Aorta (tissue), 5 donors: Measurements from ENCODE around the gene SVEP1. TPM values are rescaled to one million over a fixed set of nuclear protein-coding genes. Genes with fewer than 3 reads are reported as not detected.

Experiments
- ATAC-seq: fragments of 200-7000 bp; cut with Tn5 transposase; one replicate; pipeline ENCODE4 v1.9.1; 2022; ENCODE audit warnings: moderate library complexity; ENCODE audit not compliant: low FRiP score
- DNase-seq, 2 donors: peaks; one replicate each; pipeline ENCODE4 v3.0.0-alpha.2; 2020
- H3K27ac ChIP-seq, 2 donors: one replicate each; pipeline ENCODE4 v1.5.1; 2013; ENCODE audit warnings: low read length in 2 of 2, mild to moderate bottlenecking in 2 of 2, moderate library complexity in 2 of 2, control low read depth in 1 of 2, inconsistent platforms in 1 of 2, low read depth in 1 of 2
- H3K27me3 ChIP-seq, 2 donors: one replicate each; pipeline ENCODE4 v1.6.1; 2013; ENCODE audit warnings: control low read depth in 1 of 2, low read length in 1 of 2, mild to moderate bottlenecking in 1 of 2, moderate library complexity in 1 of 2; ENCODE audit not compliant: insufficient read depth in 2 of 2, control insufficient read depth in 1 of 2
- H3K36me3 ChIP-seq, 2 donors: one replicate each; pipeline ENCODE4 v1.6.1; 2013; ENCODE audit warnings: control low read depth in 1 of 2, low read length in 1 of 2, mild to moderate bottlenecking in 1 of 2; ENCODE audit not compliant: insufficient read depth in 2 of 2, control insufficient read depth in 1 of 2
- H3K4me1 ChIP-seq, 2 donors: one replicate each; pipeline ENCODE4 v1.6.1; 2013; ENCODE audit warnings: low read length in 2 of 2, control low read depth in 1 of 2, mild to moderate bottlenecking in 1 of 2, moderate library complexity in 1 of 2; ENCODE audit not compliant: insufficient read depth in 2 of 2, control insufficient read depth in 1 of 2
- H3K4me3 ChIP-seq, 2 donors: one replicate each; pipeline ENCODE4 v1.5.1; 2013; ENCODE audit warnings: low read length in 2 of 2, control low read depth in 1 of 2, mild to moderate bottlenecking in 1 of 2
- H3K9me3 ChIP-seq: one replicate; pipeline ENCODE4 v1.6.1; 2013; ENCODE audit warnings: mild to moderate bottlenecking, low read length; ENCODE audit not compliant: control insufficient read depth
- WGBS, 2 donors: extraction: QIAGEN DNeasy Blood & Tissue Kit; methylation state at CpG; one replicate each; pipeline ENCODE4 v1.1.7; 2013; 5-methylcytosine and 5-hydroxymethylcytosine counted together
- intact Hi-C, 2 donors: fragments of 100-400 bp; cut with DNase I; formaldehyde crosslinking; loops; one replicate each; pipeline versions ENCODE4 v1.14.2 to v1.15.0; 2022
- polyA plus RNA-seq, 2 donors: library from polyadenylated mRNA; stranded (reverse); fragments of 200-250 nt; gene quantifications; one replicate each; pipeline ENCODE4 v1.2.3, GENCODE V29; 2013
- total RNA-seq, 2 donors: library from RNA; stranded (reverse); fragmentation: NEBNext Ultra II Directional; extraction: Animal tissue kit (Norgen Biotek cat#: 25700); gene quantifications; one replicate each; pipeline ENCODE4 v1.2.1, GENCODE V29; 2021
- donor health status: healthy with polysubstance abuse.
- donor health status: Bipolar disorder and iron deficiency.
- donor health status: DM: no; HTN: no; CAD: no.
- donor health status: DM: no; HTN: no; CAD: no.
- donor health status: DM: yes; HTN: yes; CAD: no.

Gene SVEP1
- total and polyA plus RNA-seq, 4 donors = 0.63 to 120 (median 38.4) TPM

DNA sequence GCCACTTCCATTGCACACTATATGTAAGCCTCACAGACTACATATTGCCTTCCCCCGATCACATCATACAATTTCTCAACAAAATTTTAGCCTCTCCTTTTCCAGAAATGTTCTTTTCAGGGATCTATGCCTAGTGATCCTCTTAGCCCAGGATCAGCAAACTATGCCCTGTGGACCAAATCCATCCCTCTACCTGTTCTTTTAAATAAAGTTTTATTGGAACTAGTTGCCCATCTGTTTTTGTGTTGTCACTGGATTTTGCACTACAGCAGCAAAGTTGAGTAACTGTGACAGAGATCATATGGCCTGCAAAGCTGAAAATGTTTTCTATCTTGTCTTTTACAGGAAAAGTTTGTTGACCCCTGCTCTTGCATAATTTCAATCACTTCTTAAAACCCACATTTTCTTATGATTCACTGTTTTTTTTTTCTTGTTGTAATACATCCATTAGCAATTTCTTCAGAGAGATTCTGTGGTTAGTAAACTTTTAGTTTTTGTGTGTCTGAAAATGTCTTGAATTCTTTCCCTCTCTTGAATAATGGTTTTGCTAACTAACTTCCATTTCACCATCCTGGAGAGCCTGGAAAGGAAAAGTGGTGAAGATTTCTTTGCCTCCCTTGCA, 248.9 kb downstream of the SVEP1 start:
- Histone ChIP-seq H3K9me3 (peaks cover 2% of the 10 kb centered on the region), H3K4me1 (no peaks in the 10 kb centered on the region), H3K36me3 (no peaks in the 10 kb centered on the region), H3K27ac (no peak overlapping the region), H3K4me3 (no peak overlapping the region), H3K27me3 (no peaks in the 10 kb centered on the region)
- 94 to 95% methylated on average over 1 of the region's 1 CpG for whole genome bisulfite sequencing, 2 donors
- ATAC-seq (no peak), DNase-seq (no peak)
- intact Hi-C loops = no loop called here

DNA sequence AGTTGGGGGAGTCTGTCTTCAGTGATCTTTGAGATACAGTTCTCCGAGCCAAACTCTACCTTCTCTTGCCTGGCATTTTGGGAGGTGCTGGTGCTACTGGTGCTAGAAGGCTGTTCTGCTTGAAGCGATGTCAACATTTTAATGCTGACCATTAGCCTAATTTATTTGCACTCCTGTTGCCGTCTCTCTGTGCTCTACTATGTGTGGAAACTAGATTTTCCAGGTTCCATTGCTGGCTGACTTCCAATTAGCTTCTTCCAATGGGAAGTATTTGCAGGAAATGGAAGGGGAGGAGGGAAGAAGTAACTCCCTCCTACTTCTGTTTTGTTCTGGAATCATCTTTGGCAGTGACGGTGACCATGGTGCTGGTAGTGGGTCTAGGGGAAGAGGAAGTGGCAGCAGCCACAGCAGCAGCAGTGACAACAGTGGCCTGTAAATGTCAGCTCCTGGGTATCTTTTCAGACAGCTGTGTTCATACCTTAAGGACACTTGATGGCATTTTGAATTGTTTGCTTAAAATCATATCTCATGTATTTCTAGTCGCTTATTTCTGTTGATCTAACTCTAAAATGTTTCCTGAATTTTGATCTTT, 249.8 kb downstream of the SVEP1 start:
- Histone ChIP-seq H3K27me3 (no peaks in the 10 kb centered on the region), H3K4me3 (no peak overlapping the region), H3K36me3 (no peaks in the 10 kb centered on the region), H3K9me3 (peaks cover 2% of the 10 kb centered on the region), H3K4me1 (no peaks in the 10 kb centered on the region), H3K27ac (no peak overlapping the region)
- ATAC-seq (no peak), DNase-seq (no peak)
- intact Hi-C loops = no loop called here
- 67 to 69% methylated on average over 5 of the region's 5 CpGs for WGBS, 2 donors

DNA sequence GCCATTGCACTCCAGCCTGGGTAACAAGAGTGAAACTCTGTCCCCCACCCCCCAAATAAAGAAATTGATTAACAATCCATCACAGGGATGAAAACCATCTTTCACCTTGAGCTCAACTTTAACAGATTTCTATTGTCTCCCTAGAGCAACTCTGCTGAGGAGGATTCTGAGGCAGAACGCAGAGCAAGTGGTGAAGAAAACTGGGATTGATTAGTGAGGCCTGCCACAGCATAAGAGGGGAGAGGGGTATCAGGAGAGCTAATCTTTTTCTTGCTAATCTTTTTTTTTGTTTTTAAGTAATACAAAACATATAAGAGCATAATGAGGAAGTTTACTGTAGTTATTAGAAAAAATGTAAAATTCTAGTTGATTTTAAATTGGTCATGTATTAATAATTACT, 250.8 kb downstream of the SVEP1 start:
- 79 to 89% methylated on average over 1 of the region's 1 CpG for WGBS, 2 donors
- intact Hi-C loops = no loop called here
- H3K27ac ChIP-seq = no peak overlapping the region
- DNase-seq (no peak), ATAC-seq (no peak)
- H3K4me3 ChIP-seq = no peak overlapping the region
- no peaks in the 10 kb centered on the region for H3K4me1 ChIP-seq
- H3K36me3 ChIP-seq = no peaks in the 10 kb centered on the region
- H3K9me3 ChIP-seq = peaks cover 2% of the 10 kb centered on the region
- H3K27me3 ChIP-seq = no peaks in the 10 kb centered on the region

DNA sequence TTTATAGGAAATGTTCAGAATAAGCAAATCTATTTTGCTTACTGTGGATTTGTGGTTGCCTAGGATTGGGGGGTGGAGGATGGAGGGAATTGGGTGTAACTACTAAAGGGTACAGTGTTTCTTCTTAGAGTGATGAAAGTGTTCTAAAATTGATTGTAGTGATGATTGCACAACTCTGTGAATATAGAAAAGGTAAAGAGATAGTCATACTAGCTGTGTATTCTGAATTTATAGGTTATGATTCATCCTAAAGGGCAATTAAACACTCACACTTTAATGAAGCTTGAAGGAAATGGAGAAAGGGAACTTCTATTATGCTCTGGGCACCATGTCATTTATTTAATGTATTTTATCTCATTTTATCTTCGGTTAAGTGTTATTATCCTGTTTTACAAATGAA, 251.8 kb downstream of the SVEP1 start:
- 90 to 98% methylated on average over 1 of the region's 1 CpG for WGBS, 2 donors
- intact Hi-C loops = no loop called here

DNA sequence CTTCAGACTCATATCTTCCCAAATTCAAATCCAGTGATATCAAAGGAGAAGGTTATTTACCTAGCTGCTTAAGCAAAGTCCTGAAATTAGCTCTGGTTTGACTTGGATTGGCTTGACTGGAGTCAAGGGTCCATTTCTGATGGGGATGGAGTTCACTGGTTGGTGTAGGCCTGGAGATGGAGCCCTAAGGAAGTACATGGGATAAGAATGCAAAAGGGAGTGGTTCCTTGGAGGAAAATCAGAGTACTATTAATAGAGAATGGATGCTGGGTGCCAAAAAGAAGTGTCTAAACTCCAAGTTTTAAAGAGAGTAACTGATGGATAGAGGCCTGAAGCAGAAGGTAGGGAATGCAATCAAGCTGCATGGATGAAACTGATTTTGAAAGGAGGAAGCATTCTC, 255.7 kb downstream of the SVEP1 start:
- intact Hi-C loops = no loop called here
- H3K27me3 ChIP-seq = no peaks in the 10 kb centered on the region
- H3K9me3 ChIP-seq = no peaks in the 10 kb centered on the region
- ATAC-seq (no peak), DNase-seq (no peak)
- H3K36me3 ChIP-seq = no peaks in the 10 kb centered on the region
- no peak overlapping the region for H3K27ac ChIP-seq
- H3K4me1 ChIP-seq = no peaks in the 10 kb centered on the region
- H3K4me3 ChIP-seq = no peak overlapping the region

More for the DNA sequence above, 251.8 kb downstream of the SVEP1 start:
- no peak overlapping the region for H3K4me3 ChIP-seq
- H3K4me1 ChIP-seq = no peaks in the 10 kb centered on the region
- no peak for DNase-seq
- H3K36me3 ChIP-seq = no peaks in the 10 kb centered on the region
- no peak for ATAC-seq
- H3K27me3 ChIP-seq = no peaks in the 10 kb centered on the region
- no peak overlapping the region for H3K27ac ChIP-seq
- peaks cover 2% of the 10 kb centered on the region for H3K9me3 ChIP-seq

DNA sequence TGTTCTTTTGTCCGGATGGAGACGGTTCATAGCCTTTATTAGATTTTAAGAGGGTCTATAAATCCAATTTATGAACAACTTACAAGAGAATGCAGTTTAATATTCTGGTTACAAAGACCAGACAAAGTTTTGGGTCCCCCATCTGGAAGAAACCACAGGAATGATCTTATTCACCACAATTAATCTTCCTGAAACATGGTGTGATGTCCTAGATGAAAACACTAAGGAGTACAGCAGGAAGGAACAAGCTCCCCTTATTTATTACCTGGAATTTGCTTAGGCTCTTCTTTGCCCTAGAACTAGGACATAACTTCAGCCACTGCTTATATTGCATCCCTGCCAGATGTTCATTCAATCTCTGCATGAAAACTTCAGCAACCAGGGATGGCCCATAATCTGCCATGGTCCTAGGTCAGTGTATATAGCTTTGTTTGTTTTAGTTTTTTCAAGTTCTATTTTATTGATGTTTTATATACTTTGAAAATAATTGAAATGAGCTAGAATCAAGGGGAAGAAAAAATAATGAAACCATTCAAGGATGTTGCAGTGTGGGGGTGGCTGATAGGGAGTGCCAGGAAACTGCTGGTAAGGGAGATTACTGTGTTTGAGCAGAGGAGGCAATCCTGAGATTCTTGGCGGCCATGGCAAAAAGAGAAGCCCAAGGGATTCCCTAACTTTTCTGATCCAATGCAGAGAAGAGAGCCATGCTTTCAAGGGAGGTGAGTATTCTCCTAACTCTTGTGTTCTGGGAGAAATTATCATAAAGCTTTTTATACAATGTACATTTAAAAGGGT, 258.7 kb downstream of the SVEP1 start:
- DNase-seq (no peak), ATAC-seq (no peak)
- no peaks in the 10 kb centered on the region for H3K9me3 ChIP-seq
- H3K36me3 ChIP-seq = no peaks in the 10 kb centered on the region
- intact Hi-C loops = no loop called here
- WGBS, 2 donors = 42 to 69% methylated on average over 3 of the region's 3 CpGs
- H3K27ac ChIP-seq = no peak overlapping the region
- no peaks in the 10 kb centered on the region for H3K4me1 ChIP-seq
- no peak overlapping the region for H3K4me3 ChIP-seq
- no peaks in the 10 kb centered on the region for H3K27me3 ChIP-seq

DNA sequence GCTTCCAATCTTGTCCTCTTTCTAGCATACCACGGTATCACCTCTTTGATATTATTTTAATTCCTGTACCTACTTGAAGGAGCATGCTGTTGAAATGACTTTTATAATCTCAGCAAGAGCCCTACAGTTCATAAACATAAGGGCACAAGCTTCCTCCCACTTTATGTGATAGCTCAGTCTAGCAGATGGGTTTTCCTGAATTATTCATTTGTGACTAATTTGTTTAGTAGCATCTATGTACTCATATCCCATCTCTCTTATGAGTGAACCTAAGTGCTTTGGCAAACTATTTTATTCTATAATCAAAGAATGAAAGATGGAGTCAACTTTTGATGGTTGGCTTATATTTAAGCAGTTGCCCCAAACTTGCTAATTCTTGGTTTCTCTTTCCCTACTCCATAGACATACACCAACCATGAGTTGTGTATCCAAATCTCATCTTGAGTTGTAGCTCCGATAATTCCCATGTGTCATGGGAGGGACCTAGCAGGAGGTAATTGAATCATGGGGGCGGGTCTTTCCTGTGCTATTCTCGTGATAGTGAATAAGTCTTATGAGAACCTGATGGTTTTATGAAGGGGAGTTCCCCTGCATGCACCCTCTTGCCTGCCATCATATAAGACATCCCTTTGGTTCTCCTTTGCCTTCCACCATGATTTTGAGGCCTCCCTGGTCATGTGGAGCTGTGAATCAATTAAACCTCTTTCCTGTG, 259.6 kb downstream of the SVEP1 start:
- Histone ChIP-seq H3K4me1 (no peaks in the 10 kb centered on the region), H3K4me3 (no peak overlapping the region), H3K9me3 (no peaks in the 10 kb centered on the region), H3K36me3 (no peaks in the 10 kb centered on the region), H3K27me3 (no peaks in the 10 kb centered on the region), H3K27ac (no peak overlapping the region)
- intact Hi-C loops = no loop called here
- DNase-seq (no peak), ATAC-seq (no peak)
- 92 to 93% methylated on average over 4 of the region's 4 CpGs for WGBS, 2 donors

DNA sequence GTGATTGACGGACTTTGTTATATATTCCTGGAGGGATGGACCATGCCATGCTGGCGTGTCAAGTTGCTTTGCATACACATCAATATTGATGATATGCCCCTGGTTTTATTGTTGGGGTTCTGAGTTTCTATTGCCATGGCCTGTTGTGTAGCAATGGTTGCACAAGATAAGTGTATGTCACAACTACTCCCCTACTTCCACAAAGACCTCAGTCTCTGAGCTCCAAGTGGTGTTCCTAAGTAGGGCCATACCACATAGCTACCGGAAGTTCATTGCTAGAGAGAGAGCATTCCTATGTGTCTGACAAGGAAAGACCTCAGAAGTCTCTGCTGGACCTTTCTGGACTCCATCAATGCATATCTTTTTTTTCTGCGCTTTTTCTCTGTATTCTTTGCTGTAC, 261.6 kb downstream of the SVEP1 start:
- DNase-seq = no peak
- Histone ChIP-seq H3K9me3 (no peaks in the 10 kb centered on the region), H3K36me3 (no peaks in the 10 kb centered on the region), H3K27me3 (no peaks in the 10 kb centered on the region), H3K4me3 (no peak overlapping the region), H3K27ac (no peak overlapping the region), H3K4me1 (no peaks in the 10 kb centered on the region)
- WGBS, 2 donors = 96% methylated on average over 4 of the region's 4 CpGs
- intact Hi-C loops = no loop called here
- no peak for ATAC-seq
